Measurements from ENCODE around the gene MT1HL1. TPM values are rescaled to one million over a fixed set of nuclear protein-coding genes. Genes with fewer than 3 reads are reported as not detected.

The MT1HL1 gene
- total and polyA plus RNA-seq, 12 donors = not detected

DNA sequence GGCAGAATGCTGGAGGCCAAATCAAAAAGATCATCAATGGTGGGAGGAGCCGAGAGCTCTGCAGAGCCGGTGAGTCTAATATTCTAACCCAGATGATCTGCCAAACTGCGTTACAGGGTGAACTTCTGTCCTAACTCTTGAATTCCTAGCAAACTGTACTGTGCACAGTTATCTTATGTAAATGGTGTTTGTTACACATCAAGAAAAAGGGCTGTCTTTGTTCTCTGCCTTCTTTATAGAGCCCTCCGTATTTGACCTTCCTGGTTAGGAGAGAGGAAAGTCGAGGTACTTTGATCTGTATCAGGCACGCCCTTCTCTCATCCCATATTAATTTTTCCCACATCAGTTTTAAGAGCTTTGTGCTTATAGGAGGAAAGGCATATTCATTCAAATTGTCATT is 37.6 kb downstream of the MT1HL1 start:
- Histone ChIP-seq H3K4me3 (no peak overlapping the region), H3K36me3 (replicated peaks in 1 of 2) (no peaks in the 10 kb centered on the region), H3K27ac (no peak overlapping the region), H3K9me3 (replicated peaks in 1 of 3) (no peaks in the 10 kb centered on the region), H3K4me1 (replicated peaks in 1 of 2) (no peaks in the 10 kb centered on the region), H3K27me3 (no peaks in the 10 kb centered on the region)
- DNase-seq = no peak
- intact Hi-C loops (cut with DNase I) = no loop called here
- 70 to 89% (median 83%) methylated on average over 6 of the region's 6 CpGs for WGBS, 4 donors
- TF ChIP-seq POLR2A (IDR thresholded peaks at IDR 0.05) = no peak
- TF ChIP-seq, protein P1, sequence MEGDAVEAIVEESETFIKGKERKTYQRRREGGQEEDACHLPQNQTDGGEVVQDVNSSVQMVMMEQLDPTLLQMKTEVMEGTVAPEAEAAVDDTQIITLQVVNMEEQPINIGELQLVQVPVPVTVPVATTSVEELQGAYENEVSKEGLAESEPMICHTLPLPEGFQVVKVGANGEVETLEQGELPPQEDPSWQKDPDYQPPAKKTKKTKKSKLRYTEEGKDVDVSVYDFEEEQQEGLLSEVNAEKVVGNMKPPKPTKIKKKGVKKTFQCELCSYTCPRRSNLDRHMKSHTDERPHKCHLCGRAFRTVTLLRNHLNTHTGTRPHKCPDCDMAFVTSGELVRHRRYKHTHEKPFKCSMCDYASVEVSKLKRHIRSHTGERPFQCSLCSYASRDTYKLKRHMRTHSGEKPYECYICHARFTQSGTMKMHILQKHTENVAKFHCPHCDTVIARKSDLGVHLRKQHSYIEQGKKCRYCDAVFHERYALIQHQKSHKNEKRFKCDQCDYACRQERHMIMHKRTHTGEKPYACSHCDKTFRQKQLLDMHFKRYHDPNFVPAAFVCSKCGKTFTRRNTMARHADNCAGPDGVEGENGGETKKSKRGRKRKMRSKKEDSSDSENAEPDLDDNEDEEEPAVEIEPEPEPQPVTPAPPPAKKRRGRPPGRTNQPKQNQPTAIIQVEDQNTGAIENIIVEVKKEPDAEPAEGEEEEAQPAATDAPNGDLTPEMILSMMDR (IDR thresholded peaks at IDR 0.05) = no peak

DNA sequence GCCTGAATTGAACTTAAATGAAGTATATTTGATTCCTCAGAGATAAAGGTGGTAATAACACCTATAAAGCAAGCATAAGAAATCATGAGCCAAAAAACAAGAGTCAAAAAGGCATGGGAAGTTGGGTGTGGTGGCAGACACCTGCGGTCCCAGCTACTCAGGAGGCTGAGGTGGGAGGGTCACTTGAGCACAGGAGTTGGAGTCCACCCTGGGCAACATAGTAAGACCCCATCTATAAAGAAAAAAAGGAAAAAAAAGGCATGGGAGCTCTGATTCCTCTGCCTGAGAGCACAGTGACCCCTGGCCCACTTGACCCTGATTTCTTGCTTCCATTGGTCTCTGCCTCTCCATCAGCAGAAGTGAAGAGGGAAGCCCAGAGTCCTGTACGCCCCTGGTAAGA is 40.3 kb downstream of the MT1HL1 start:
- WGBS, 4 donors = 68 to 84% (median 76%) methylated on average over 2 of the region's 2 CpGs
- Histone ChIP-seq H3K27ac (no peak overlapping the region), H3K27me3 (no peaks in the 10 kb centered on the region), H3K36me3 (replicated peaks in 1 of 2) (no peaks in the 10 kb centered on the region), H3K4me1 (replicated peaks in 1 of 2) (no peaks in the 10 kb centered on the region), H3K4me3 (no peak overlapping the region), H3K9me3 (replicated peaks in 1 of 3) (no peaks in the 10 kb centered on the region)
- DNase-seq = no peak
- intact Hi-C loops (cut with DNase I) = no loop called here
- no peak for TF ChIP-seq POLR2A (IDR thresholded peaks at IDR 0.05)
- TF ChIP-seq, protein P1 (IDR thresholded peaks at IDR 0.05) = no peak

DNA sequence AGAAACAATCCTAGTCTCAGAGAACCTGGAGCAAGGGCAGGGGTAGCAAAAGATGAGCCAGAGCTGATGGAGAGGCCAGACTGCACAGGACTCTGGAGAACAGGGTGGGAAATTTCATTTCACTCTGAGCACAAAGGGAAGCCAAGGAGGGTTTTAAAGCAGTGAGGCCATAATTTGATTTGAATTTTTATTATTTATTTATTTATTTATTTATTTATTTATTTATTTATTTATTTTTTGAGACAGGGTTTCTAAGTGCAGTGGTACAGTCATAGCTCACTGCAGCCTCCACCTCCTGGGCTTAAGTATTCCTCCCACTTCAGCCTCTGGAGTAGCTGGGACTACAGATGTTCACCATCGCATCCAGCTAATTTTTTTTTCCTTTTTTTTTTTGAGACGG is 45.1 kb downstream of the MT1HL1 start:
- Histone ChIP-seq H3K27me3 (no peaks in the 10 kb centered on the region), H3K27ac (no peak overlapping the region), H3K9me3 (replicated peaks in 1 of 3) (no peaks in the 10 kb centered on the region), H3K36me3 (replicated peaks in 1 of 2) (no peaks in the 10 kb centered on the region), H3K4me3 (no peak overlapping the region), H3K4me1 (replicated peaks in 1 of 2) (no peaks in the 10 kb centered on the region)
- WGBS, 4 donors = 84 to 100% (median 91%) methylated on average over 2 of the region's 2 CpGs
- TF ChIP-seq, protein P1 (IDR thresholded peaks at IDR 0.05) = no peak
- TF ChIP-seq POLR2A (IDR thresholded peaks at IDR 0.05) = no peak
- intact Hi-C loops (cut with DNase I) = no loop called here
- DNase-seq = no peak

DNA sequence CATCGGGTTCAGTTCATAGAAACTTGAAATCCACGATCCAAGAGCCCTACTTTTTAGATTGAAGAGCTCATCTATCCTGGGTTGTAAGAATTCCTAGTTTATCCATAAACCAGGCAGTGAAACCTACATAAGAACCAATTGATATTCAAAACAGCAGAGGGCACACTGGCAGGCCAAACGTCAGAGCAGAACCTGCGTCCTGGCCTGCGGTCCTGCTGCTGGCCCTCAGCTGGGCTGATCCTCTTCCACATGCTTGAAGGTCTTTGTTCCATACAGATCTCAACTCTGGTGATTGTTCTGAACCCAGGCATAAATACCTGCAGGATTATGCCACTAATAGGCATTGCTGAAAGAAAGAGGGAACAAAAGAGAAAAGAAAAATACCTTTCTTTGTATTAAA is 47.0 kb downstream of the MT1HL1 start:
- WGBS, 4 donors = 49 to 75% (median 65%) methylated on average over 4 to 5 of the region's 5 CpGs
- intact Hi-C loops (cut with DNase I) = no loop called here
- no peak for DNase-seq
- Histone ChIP-seq H3K36me3 (replicated peaks in 1 of 2) (no peaks in the 10 kb centered on the region), H3K9me3 (replicated peaks in 1 of 3) (no peaks in the 10 kb centered on the region), H3K4me3 (no peak overlapping the region), H3K27me3 (no peaks in the 10 kb centered on the region), H3K4me1 (replicated peaks in 1 of 2) (no peaks in the 10 kb centered on the region), H3K27ac (no peak overlapping the region)
- TF ChIP-seq, protein P1 (IDR thresholded peaks at IDR 0.05) = no peak
- no peak for TF ChIP-seq POLR2A (IDR thresholded peaks at IDR 0.05)

Other genes with a start within 250 kb of the MT1HL1 start
- 10 to 100 TPM; 17.2 to 44.3 (median 28.6) TPM for gene MTR, start 209.1 kb downstream of the MT1HL1 start, total RNA-seq
- 10 to 100 TPM in 1 of 3 donors, 1 to 10 TPM in 2; 7.8 to 11.8 (median 9.3) TPM for gene MTR, start 209.1 kb downstream of the MT1HL1 start, polyA plus RNA-seq
- gene RYR2, start 37.7 kb upstream of the MT1HL1 start, total RNA-seq = 1 to 10 TPM in 1 of 9 donors, under 1 TPM in 7, not detected in 1; 0.07 to 6.3 (median 0.11) TPM
- under 1 TPM; 0.18 to 0.51 (median 0.40) TPM for gene RYR2, start 37.7 kb upstream of the MT1HL1 start, polyA plus RNA-seq

Data from adrenal gland (tissue), 12 donors.